Measurements from ENCODE around the gene RRP1. TPM values are rescaled to one million over a fixed set of nuclear protein-coding genes. Genes with fewer than 3 reads are reported as not detected.

RRP1 gene
- total and polyA plus RNA-seq, 2 of the 13 experiments (the other 11 are each of a cell fraction or from before 2014, with no cell fraction given), result 20.1 to 35.1 TPM

DNA sequence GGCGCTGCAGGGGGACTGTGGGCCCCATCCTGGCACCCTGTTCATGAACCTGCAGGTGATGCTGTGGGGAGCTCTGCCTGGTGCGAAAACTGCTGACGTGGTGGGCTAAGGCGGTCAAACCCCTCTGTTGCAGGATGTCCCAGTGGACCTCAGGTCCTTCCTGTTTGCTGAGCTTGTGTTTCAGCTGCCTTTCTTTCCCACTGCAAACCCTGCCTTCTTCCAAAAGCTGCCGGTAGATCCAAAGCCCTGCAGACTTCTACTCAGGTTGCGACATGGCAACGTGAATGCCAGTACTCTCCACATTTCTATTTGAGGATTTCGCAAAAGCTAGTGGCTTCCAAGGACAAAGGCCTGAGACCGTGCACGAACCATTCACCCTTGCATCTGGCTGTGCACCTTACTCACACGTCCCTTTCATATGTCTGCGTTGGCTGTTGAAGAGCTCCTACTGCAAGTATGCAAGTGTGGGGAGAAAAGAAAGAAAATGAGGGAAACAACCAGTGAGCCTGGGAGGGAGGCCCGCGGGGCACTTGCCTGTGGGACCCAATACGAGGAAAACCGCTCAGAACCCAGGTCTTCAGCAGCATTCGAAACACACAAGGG lies 6.2 kb upstream of the RRP1 start (continued):
- TF ChIP-seq REST (IDR thresholded peaks at IDR 0.05; ENCODE audit: borderline replicate concordance in 1 of 2, low read depth in 1 of 2, low read length in 2 of 2) (0 out of 4 replicates have a peak, but pooled peaks of 1 of the 2 experiments have one; percentile 3), SRSF1 (optimal IDR thresholded peaks at IDR 0.05; ENCODE audit: low read depth, low read length) (no peak), ZNF792 (CRISPR knock-in tag; IDR thresholded peaks at IDR 0.05) (peak; percentile 93), KMT2B (CRISPR knock-in tag; IDR thresholded peaks at IDR 0.05) (peak; percentile 70), ZNF567 (CRISPR knock-in tag; IDR thresholded peaks at IDR 0.05; ENCODE audit: borderline replicate concordance) (0 out of 2 replicates have a peak, but pooled peaks have one; percentile 59), KLF6 (CRISPR knock-in tag; IDR thresholded peaks at IDR 0.05) (0 out of 2 replicates have a peak, but pooled peaks have one; percentile 61), NFIB (CRISPR knock-in tag; IDR thresholded peaks at IDR 0.05; ENCODE audit: borderline replicate concordance) (no peak), ZSCAN29 (CRISPR knock-in tag; conservative IDR thresholded peaks at IDR 0.05) (no peak), JUND (CRISPR knock-in tag; IDR thresholded peaks at IDR 0.05) (peak; percentile 61; the same call in 1 of the 2 replicates), ZSCAN25 (CRISPR knock-in tag; IDR thresholded peaks at IDR 0.05) (no peak; the same call in 1 of the 2 replicates), ZNF513 (CRISPR knock-in tag; conservative IDR thresholded peaks at IDR 0.05) (no peak), NFYB (CRISPR knock-in tag; IDR thresholded peaks at IDR 0.05) (no peak), KLF16 (CRISPR knock-in tag; IDR thresholded peaks at IDR 0.05) (peak in 1 of 2 experiments; percentile 90; a peak in 2 of 4 replicates), ZNF205 (CRISPR knock-in tag; IDR thresholded peaks at IDR 0.05) (peak; percentile 81; the same call in 1 of the 2 replicates)
- TF ChIP-seq, protein P1, sequence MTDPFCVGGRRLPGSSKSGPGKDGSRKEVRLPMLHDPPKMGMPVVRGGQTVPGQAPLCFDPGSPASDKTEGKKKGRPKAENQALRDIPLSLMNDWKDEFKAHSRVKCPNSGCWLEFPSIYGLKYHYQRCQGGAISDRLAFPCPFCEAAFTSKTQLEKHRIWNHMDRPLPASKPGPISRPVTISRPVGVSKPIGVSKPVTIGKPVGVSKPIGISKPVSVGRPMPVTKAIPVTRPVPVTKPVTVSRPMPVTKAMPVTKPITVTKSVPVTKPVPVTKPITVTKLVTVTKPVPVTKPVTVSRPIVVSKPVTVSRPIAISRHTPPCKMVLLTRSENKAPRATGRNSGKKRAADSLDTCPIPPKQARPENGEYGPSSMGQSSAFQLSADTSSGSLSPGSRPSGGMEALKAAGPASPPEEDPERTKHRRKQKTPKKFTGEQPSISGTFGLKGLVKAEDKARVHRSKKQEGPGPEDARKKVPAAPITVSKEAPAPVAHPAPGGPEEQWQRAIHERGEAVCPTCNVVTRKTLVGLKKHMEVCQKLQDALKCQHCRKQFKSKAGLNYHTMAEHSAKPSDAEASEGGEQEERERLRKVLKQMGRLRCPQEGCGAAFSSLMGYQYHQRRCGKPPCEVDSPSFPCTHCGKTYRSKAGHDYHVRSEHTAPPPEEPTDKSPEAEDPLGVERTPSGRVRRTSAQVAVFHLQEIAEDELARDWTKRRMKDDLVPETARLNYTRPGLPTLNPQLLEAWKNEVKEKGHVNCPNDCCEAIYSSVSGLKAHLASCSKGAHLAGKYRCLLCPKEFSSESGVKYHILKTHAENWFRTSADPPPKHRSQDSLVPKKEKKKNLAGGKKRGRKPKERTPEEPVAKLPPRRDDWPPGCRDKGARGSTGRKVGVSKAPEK (CRISPR knock-in tag; IDR thresholded peaks at IDR 0.05; ENCODE audit: borderline replicate concordance), result peak; percentile 38; the same call in 1 of the 2 replicates
- TF ChIP-seq, protein P2, sequence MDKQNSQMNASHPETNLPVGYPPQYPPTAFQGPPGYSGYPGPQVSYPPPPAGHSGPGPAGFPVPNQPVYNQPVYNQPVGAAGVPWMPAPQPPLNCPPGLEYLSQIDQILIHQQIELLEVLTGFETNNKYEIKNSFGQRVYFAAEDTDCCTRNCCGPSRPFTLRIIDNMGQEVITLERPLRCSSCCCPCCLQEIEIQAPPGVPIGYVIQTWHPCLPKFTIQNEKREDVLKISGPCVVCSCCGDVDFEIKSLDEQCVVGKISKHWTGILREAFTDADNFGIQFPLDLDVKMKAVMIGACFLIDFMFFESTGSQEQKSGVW (CRISPR knock-in tag; IDR thresholded peaks at IDR 0.05; ENCODE audit: borderline replicate concordance), result no peak
- TF ChIP-seq, protein P3, sequence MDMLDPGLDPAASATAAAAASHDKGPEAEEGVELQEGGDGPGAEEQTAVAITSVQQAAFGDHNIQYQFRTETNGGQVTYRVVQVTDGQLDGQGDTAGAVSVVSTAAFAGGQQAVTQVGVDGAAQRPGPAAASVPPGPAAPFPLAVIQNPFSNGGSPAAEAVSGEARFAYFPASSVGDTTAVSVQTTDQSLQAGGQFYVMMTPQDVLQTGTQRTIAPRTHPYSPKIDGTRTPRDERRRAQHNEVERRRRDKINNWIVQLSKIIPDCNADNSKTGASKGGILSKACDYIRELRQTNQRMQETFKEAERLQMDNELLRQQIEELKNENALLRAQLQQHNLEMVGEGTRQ (IDR thresholded peaks at IDR 0.05; ENCODE audit: low read depth, low read length), result no peak
- TF ChIP-seq, protein P3 (CRISPR knock-in tag; IDR thresholded peaks at IDR 0.05; ENCODE audit: borderline replicate concordance), result no peak
